K562 (cell line): Measurements from ENCODE around the gene HPS4. TPM values are rescaled to one million over a fixed set of nuclear protein-coding genes. Genes with fewer than 3 reads are reported as not detected.

Experiments used
- ATAC-seq: fragments of 200-7000 bp; cut with Tn5 transposase; 3 replicates; pipeline ENCODE4 v1.9.1; 2020; ENCODE audit warnings: moderate library complexity
- BruUV-seq: library from RNA; stranded (reverse); fragments of 400-500 nt; replicated peaks from 2 replicates; lab custom pipeline; 2021; lab: Mats Ljungman, UMichigan
- CTCF ChIA-PET: fragments of 300-600 bp; formaldehyde crosslinking; extraction: SDS; loops from one replicate; lab custom pipeline; 2021; ENCODE audit warnings: low intra/inter-chr PET ratio; lab: Yijun Ruan, JAX
- POLR2A ChIA-PET: fragments of 300-600, 350-650 bp; sonication (Branson Sonifier 250); formaldehyde crosslinking; extraction: SDS; loops from one replicate; lab custom pipeline; 2021; ENCODE audit warnings: antibody characterized with exemption, inconsistent platforms; lab: Yijun Ruan, JAX
- DNase-seq, 4 experiments: peaks; one replicate each; pipeline versions ENCODE4 v3.0.0 to v3.0.0-alpha.2; 2011 to 2018; ENCODE audit warnings: low spot score in 3 of 4, mixed read lengths in 3 of 4; ENCODE audit errors: extremely low read depth in 1 of 4
- FAIRE-seq: peaks from 2 replicates; lab custom pipeline; 2011; peaks lifted over from hg19 to GRCh38; lab: Jason Lieb, UNC
- H2AFZ ChIP-seq: 2 replicates; pipeline ENCODE4 v1.6.0; 2011; ENCODE audit warnings: low read depth, low read length, control low read depth, inconsistent platforms
- H3K27ac ChIP-seq: fragments of 200-600 bp; 3 replicates; pipeline ENCODE4 v1.8.0; 2011; ENCODE audit warnings: low read depth, mild to moderate bottlenecking, control low read depth, inconsistent platforms, low read length, moderate library complexity, mixed read lengths; ENCODE audit errors: extremely low read depth
- H3K27me3 ChIP-seq, 2 experiments: fragments of 300-600 bp in 1 of 2; 2 replicates in 1 of 2; 3 replicates in 1 of 2; pipeline versions ENCODE4 v1.6.0 to v1.8.0; 2011; ENCODE audit warnings: inconsistent platforms in 2 of 2, low read length in 2 of 2, mild to moderate bottlenecking in 1 of 2, mixed read lengths in 1 of 2, moderate library complexity in 1 of 2; ENCODE audit not compliant: control insufficient read depth in 2 of 2, insufficient read depth in 2 of 2
- H3K36me3 ChIP-seq: fragments of 300-600 bp; 3 replicates; pipeline ENCODE4 v1.8.0; 2011; ENCODE audit warnings: mild to moderate bottlenecking, low read length, inconsistent platforms; ENCODE audit not compliant: control insufficient read depth, insufficient read depth
- H3K4me1 ChIP-seq, 2 experiments: fragments of 200-600 bp in 1 of 2; replicated peaks in 1 of 2; 2 replicates in 1 of 2; 3 replicates in 1 of 2; pipeline versions ENCODE4 v1.5.1 to v1.8.0; 2011; ENCODE audit warnings: inconsistent platforms in 2 of 2, low read length in 2 of 2, mild to moderate bottlenecking in 1 of 2, mixed read lengths in 1 of 2, moderate library complexity in 1 of 2; ENCODE audit not compliant: control insufficient read depth in 2 of 2, insufficient read depth in 2 of 2
- H3K4me2 ChIP-seq: 2 replicates; pipeline ENCODE4 v1.6.1; 2011; ENCODE audit warnings: low read length, control low read depth, inconsistent platforms, mixed read lengths; ENCODE audit not compliant: insufficient read depth
- H3K4me3 ChIP-seq: fragments of 200-600 bp; sonication (generic), shearing (Covaris generic); 2 replicates; pipeline ENCODE4 v1.5.1; 2016; ENCODE audit warnings: control low read depth, inconsistent platforms
- H3K79me2 ChIP-seq: fragments of 200-600 bp; 3 replicates; pipeline ENCODE4 v1.8.0; 2011; ENCODE audit warnings: low read length, inconsistent platforms; ENCODE audit not compliant: control insufficient read depth, insufficient read depth
- H3K9ac ChIP-seq, 2 experiments: 2 replicates each; pipeline versions ENCODE4 v1.6.0 to v1.6.1; 2011; ENCODE audit warnings: low read depth in 2 of 2, low read length in 2 of 2, control low read depth in 1 of 2, inconsistent platforms in 1 of 2, mild to moderate bottlenecking in 1 of 2, mixed read lengths in 1 of 2; ENCODE audit not compliant: insufficient read depth in 1 of 2
- H3K9me1 ChIP-seq: one replicate; pipeline ENCODE4 v1.6.0; 2011; ENCODE audit warnings: inconsistent platforms, mild to moderate bottlenecking, low read length, moderate library complexity; ENCODE audit not compliant: control insufficient read depth, insufficient read depth
- H3K9me3 ChIP-seq: replicated peaks from 2 replicates; pipeline ENCODE4 v1.5.1; 2011; ENCODE audit warnings: low read depth, low read length, inconsistent platforms; ENCODE audit not compliant: control insufficient read depth, insufficient read depth
- H4K20me1 ChIP-seq: replicated peaks from 2 replicates; pipeline ENCODE4 v1.6.1; 2011; ENCODE audit warnings: low read length, inconsistent platforms, mixed read lengths; ENCODE audit not compliant: control insufficient read depth, insufficient read depth
- SIRT6 ChIP-seq: IDR thresholded peaks from one replicate; pipeline ENCODE4 v1.6.1; 2012; ENCODE audit warnings: low read depth, mild to moderate bottlenecking, control low read depth, inconsistent platforms, low read length, moderate library complexity
- WGBS: fragments of 100-300 bp; shearing (Covaris generic); methylation state at CpG from one replicate; pipeline ENCODE4 v1.1.6; 2016; ENCODE audit warnings: low coverage, mixed read lengths; ENCODE audit not compliant: insufficient coverage; ENCODE audit errors: missing lambda C conversion rate; 5-methylcytosine and 5-hydroxymethylcytosine counted together
- in situ Hi-C: fragments of 300-500 bp; cut with MboI; formaldehyde crosslinking; loops from 4 replicates; pipeline ENCODE4 v1.15.0; 2018; ENCODE audit warnings: inconsistent platforms, mixed read lengths
- intact Hi-C: fragments of 100-400 bp; cut with micrococcal nuclease; formaldehyde crosslinking; loops from 2 replicates; pipeline ENCODE4 v1.14.2; 2022
- polyA plus RNA-seq, 8 experiments: library from polyadenylated mRNA; depleted of rRNA in 4 of 8; stranded (reverse) in 5 of 8; unstranded in 3 of 8; fragments of >200 nt; fragmentation: Nextera tagmentation in 2 of 8; fragmentation: Illumina TruSeq in 1 of 8; extraction: Ambion mirVana in 2 of 8; extraction: Trizol in 1 of 8; gene quantifications; 2 replicates each; pipeline versions ENCODE4 v1.2.1 to v1.2.3, GENCODE V29; 2011 to 2014; ENCODE audit warnings: inconsistent platforms in 1 of 8, missing spikeins in 1 of 8
- total RNA-seq, 7 experiments: library from RNA; depleted of rRNA in 6 of 7; stranded (reverse); fragments of >200 nt in 6 of 7; fragmentation: Illumina TruSeq in 2 of 7; extraction: Trizol in 2 of 7; gene quantifications; 2 replicates each; pipeline versions ENCODE4 v1.2.1 to v1.2.3, GENCODE V29; 2011 to 2021; ENCODE audit warnings: low replicate concordance in 1 of 7
- TF ChIP-seq, protein P1 (sequence below): fragments of 450-650 bp; IDR thresholded peaks from 2 replicates; pipeline ENCODE4 v1.6.1; 2018; ENCODE audit not compliant: partially characterized antibody

The HPS4 gene
- total and polyA plus RNA-seq, 9 of the 15 experiments (the other 6 are each of a cell fraction or from before 2014, with no cell fraction given) = 12.8 to 29.2 (median 25.3) TPM

GRCh38 chr22:26515931-26516330, 32.3 kb upstream of the HPS4 start:
- H3K9me3 ChIP-seq = no peaks in the 10 kb centered on the region
- H2AFZ ChIP-seq = no peak overlapping the region
- no peak for DNase-seq
- H3K4me1 ChIP-seq = peaks cover 0 to 8% of the 10 kb centered on the region in 2 experiments; a peak in 3 of 5 replicates
- H3K9me1 ChIP-seq = no peaks in the 10 kb centered on the region
- no peaks in the 10 kb centered on the region for H4K20me1 ChIP-seq
- no peak overlapping the region for H3K4me3 ChIP-seq
- ChIA-PET CTCF (no interaction called here), POLR2A (interaction anchor here (0.7 kb wide), 1 partner anchor 19 kb away, joined by 3 read pairs; no protein-coding TSS in a partner anchor)
- H3K9ac ChIP-seq = no peak overlapping the region
- no peak for FAIRE-seq
- H3K27me3 ChIP-seq = no peaks in the 10 kb centered on the region
- ATAC-seq = no peak
- H3K4me2 ChIP-seq = no peak overlapping the region
- H3K27ac ChIP-seq = no peak overlapping the region
- peaks cover 5% of the 10 kb centered on the region; the same call in 2 of the 3 replicates for H3K36me3 ChIP-seq
- in situ Hi-C loops (no loop called here), intact Hi-C loops (no loop called here)
- TF ChIP-seq, protein P1, sequence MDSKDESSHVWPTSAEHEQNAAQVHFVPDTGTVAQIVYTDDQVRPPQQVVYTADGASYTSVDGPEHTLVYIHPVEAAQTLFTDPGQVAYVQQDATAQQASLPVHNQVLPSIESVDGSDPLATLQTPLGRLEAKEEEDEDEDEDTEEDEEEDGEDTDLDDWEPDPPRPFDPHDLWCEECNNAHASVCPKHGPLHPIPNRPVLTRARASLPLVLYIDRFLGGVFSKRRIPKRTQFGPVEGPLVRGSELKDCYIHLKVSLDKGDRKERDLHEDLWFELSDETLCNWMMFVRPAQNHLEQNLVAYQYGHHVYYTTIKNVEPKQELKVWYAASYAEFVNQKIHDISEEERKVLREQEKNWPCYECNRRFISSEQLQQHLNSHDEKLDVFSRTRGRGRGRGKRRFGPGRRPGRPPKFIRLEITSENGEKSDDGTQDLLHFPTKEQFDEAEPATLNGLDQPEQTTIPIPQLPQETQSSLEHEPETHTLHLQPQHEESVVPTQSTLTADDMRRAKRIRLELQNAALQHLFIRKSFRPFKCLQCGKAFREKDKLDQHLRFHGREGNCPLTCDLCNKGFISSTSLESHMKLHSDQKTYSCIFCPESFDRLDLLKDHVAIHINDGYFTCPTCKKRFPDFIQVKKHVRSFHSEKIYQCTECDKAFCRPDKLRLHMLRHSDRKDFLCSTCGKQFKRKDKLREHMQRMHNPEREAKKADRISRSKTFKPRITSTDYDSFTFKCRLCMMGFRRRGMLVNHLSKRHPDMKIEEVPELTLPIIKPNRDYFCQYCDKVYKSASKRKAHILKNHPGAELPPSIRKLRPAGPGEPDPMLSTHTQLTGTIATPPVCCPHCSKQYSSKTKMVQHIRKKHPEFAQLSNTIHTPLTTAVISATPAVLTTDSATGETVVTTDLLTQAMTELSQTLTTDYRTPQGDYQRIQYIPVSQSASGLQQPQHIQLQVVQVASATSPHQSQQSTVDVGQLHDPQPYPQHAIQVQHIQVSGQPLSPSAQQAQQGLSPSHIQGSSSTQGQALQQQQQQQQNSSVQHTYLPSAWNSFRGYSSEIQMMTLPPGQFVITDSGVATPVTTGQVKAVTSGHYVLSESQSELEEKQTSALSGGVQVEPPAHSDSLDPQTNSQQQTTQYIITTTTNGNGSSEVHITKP = peak; percentile 7
- no peak for TF ChIP-seq SIRT6
- 66% methylated on average over 3 of the region's 3 CpGs for WGBS
- no TSS peak for BruUV-seq
- H3K79me2 ChIP-seq = peaks cover 27% of the 10 kb centered on the region
